H9 (cell line): ENCODE data around the gene SKAP1. TPM values are rescaled to one million over a fixed set of nuclear protein-coding genes. Genes with fewer than 3 reads are reported as not detected.
"Not testable (repeated sequence)": the region's sequence is repeated elsewhere in the genome, so short reads cannot be mapped to it uniquely, and the experiment has no call there.

Experiments
- DNase-seq: peaks from one replicate; pipeline ENCODE4 v3.0.0-alpha.2; 2017
- H2AFZ ChIP-seq: one replicate; pipeline ENCODE4 v1.6.1; 2013; ENCODE audit warnings: mild to moderate bottlenecking, low read length, control low read depth, moderate library complexity
- H2AK5ac ChIP-seq: 2 replicates; pipeline ENCODE4 v1.6.1; 2013; ENCODE audit warnings: low read length, control low read depth, mixed read lengths; ENCODE audit not compliant: insufficient read length
- H2BK120ac ChIP-seq: one replicate; pipeline ENCODE4 v1.6.1; 2013; ENCODE audit warnings: low read depth, mild to moderate bottlenecking, low read length, control low read depth, inconsistent platforms; ENCODE audit not compliant: poor library complexity, severe bottlenecking
- H2BK12ac ChIP-seq: 2 replicates; pipeline ENCODE4 v1.6.1; 2013; ENCODE audit warnings: low read length, control low read depth, mixed read lengths, low read depth; ENCODE audit not compliant: insufficient read length
- H2BK15ac ChIP-seq: 2 replicates; pipeline ENCODE4 v1.6.1; 2013; ENCODE audit warnings: low read depth, low read length, control low read depth
- H2BK20ac ChIP-seq: one replicate; pipeline ENCODE4 v1.6.1; 2013; ENCODE audit warnings: low read depth, mild to moderate bottlenecking, low read length, control low read depth, inconsistent platforms; ENCODE audit not compliant: poor library complexity, severe bottlenecking
- H2BK5ac ChIP-seq: 2 replicates; pipeline ENCODE4 v1.6.1; 2013; ENCODE audit warnings: low read length, control low read depth, mixed read lengths; ENCODE audit not compliant: insufficient read length
- H3K14ac ChIP-seq: 2 replicates; pipeline ENCODE4 v1.6.1; 2013; ENCODE audit warnings: low read length, control low read depth; ENCODE audit not compliant: insufficient read depth
- H3K18ac ChIP-seq: 2 replicates; pipeline ENCODE4 v1.6.1; 2013; ENCODE audit warnings: low read depth, mild to moderate bottlenecking, mixed read lengths, low read length, control low read depth; ENCODE audit not compliant: insufficient read length
- H3K23ac ChIP-seq: 2 replicates; pipeline ENCODE4 v1.6.1; 2013; ENCODE audit warnings: low read length, control low read depth, mixed read lengths, low read depth; ENCODE audit not compliant: insufficient read length
- H3K23me2 ChIP-seq: 2 replicates; pipeline ENCODE4 v1.6.1; 2013; ENCODE audit warnings: low read depth, mild to moderate bottlenecking, mixed read lengths, low read length, control low read depth; ENCODE audit not compliant: insufficient read length, poor library complexity, severe bottlenecking
- H3K27ac ChIP-seq: 2 replicates; pipeline ENCODE4 v1.5.1; 2013; ENCODE audit warnings: low read length, control low read depth, mixed read lengths, low read depth; ENCODE audit not compliant: insufficient read length
- H3K27me3 ChIP-seq: 2 replicates; pipeline ENCODE4 v1.6.1; 2013; ENCODE audit warnings: low read length, control low read depth, inconsistent platforms; ENCODE audit not compliant: insufficient read depth
- H3K4ac ChIP-seq: 2 replicates; pipeline ENCODE4 v1.6.1; 2013; ENCODE audit warnings: low read depth, mild to moderate bottlenecking, control low read depth, inconsistent platforms, low read length, moderate library complexity
- H3K4me1 ChIP-seq: 2 replicates; pipeline ENCODE4 v1.6.1; 2013; ENCODE audit warnings: low read length, control low read depth, inconsistent platforms; ENCODE audit not compliant: insufficient read depth
- H3K4me2 ChIP-seq: 2 replicates; pipeline ENCODE4 v1.6.1; 2013; ENCODE audit warnings: low read length, control low read depth, mixed read lengths; ENCODE audit not compliant: insufficient read length, insufficient read depth
- H3K56ac ChIP-seq: 2 replicates; pipeline ENCODE4 v1.6.1; 2013; ENCODE audit warnings: low read depth, mild to moderate bottlenecking, mixed read lengths, low read length, control low read depth; ENCODE audit not compliant: insufficient read length
- H3K79me1 ChIP-seq: 2 replicates; pipeline ENCODE4 v1.6.1; 2013; ENCODE audit warnings: low read depth, mild to moderate bottlenecking, moderate library complexity, low read length, control low read depth, inconsistent platforms; ENCODE audit not compliant: insufficient read depth, poor library complexity, severe bottlenecking
- H3K79me2 ChIP-seq: 2 replicates; pipeline ENCODE4 v1.6.1; 2013; ENCODE audit warnings: low read length, control low read depth, inconsistent platforms; ENCODE audit not compliant: insufficient read depth
- H3K9ac ChIP-seq: 2 replicates; pipeline ENCODE4 v1.6.1; 2013; ENCODE audit warnings: low read length, control low read depth, mixed read lengths; ENCODE audit not compliant: insufficient read length; ENCODE audit errors: extremely low read depth
- H3K9me3 ChIP-seq: one replicate; pipeline ENCODE4 v1.6.1; 2013; ENCODE audit warnings: low read depth, low read length, inconsistent platforms; ENCODE audit not compliant: control insufficient read depth
- H3T11ph ChIP-seq: one replicate; pipeline ENCODE4 v1.6.1; 2013; ENCODE audit warnings: mild to moderate bottlenecking, low read length, control low read depth, inconsistent platforms
- H4K20me1 ChIP-seq: one replicate; pipeline ENCODE4 v1.6.1; 2013; ENCODE audit not compliant: control insufficient read depth, insufficient read length, insufficient read depth
- H4K5ac ChIP-seq: 2 replicates; pipeline ENCODE4 v1.6.1; 2013; ENCODE audit warnings: low read depth, mild to moderate bottlenecking, mixed read lengths, low read length, control low read depth; ENCODE audit not compliant: insufficient read length
- H4K8ac ChIP-seq: replicated peaks from 2 replicates; pipeline ENCODE4 v1.6.1; 2013; ENCODE audit warnings: low read length, control low read depth, mixed read lengths, low read depth; ENCODE audit not compliant: insufficient read length
- H4K91ac ChIP-seq: 2 replicates; pipeline ENCODE4 v1.6.1; 2013; ENCODE audit warnings: low read depth, mild to moderate bottlenecking, moderate library complexity, mixed read lengths, low read length, control low read depth; ENCODE audit not compliant: insufficient read length
- H3K27ac Mint-ChIP-seq, 3 experiments: 2 replicates in 2 of 3; 3 replicates in 1 of 3; pipeline ENCODE4 v1.8.0; 2020 to 2021; ENCODE audit warnings: mixed read lengths in 3 of 3, mild to moderate bottlenecking in 1 of 3, moderate library complexity in 1 of 3
- H3K27me3 Mint-ChIP-seq: 2 replicates; pipeline ENCODE4 v1.8.0; 2021; ENCODE audit warnings: low read depth, mild to moderate bottlenecking, moderate library complexity, mixed read lengths
- H3K36me3 Mint-ChIP-seq, 3 experiments: 2 replicates in 2 of 3; 3 replicates in 1 of 3; pipeline ENCODE4 v1.8.0; 2020 to 2021; ENCODE audit warnings: low read depth in 3 of 3, mixed read lengths in 3 of 3; ENCODE audit not compliant: insufficient read depth in 1 of 3
- H3K4me1 Mint-ChIP-seq, 2 experiments: 2 replicates each; pipeline ENCODE4 v1.8.0; 2020; ENCODE audit warnings: mixed read lengths in 2 of 2
- H3K4me3 Mint-ChIP-seq, 2 experiments: 2 replicates in 1 of 2; 3 replicates in 1 of 2; pipeline ENCODE4 v1.8.0; 2020 to 2021; ENCODE audit warnings: mild to moderate bottlenecking in 2 of 2, mixed read lengths in 2 of 2, moderate library complexity in 1 of 2
- H3K9me3 Mint-ChIP-seq, 2 experiments: 2 replicates in 1 of 2; 3 replicates in 1 of 2; pipeline ENCODE4 v1.8.0; 2020; ENCODE audit warnings: mild to moderate bottlenecking in 2 of 2, mixed read lengths in 2 of 2, moderate library complexity in 1 of 2
- WGBS: extraction: QIAGEN DNeasy Blood & Tissue Kit; methylation state at CpG from one replicate; pipeline ENCODE4 v1.1.7; 2013; ENCODE audit warnings: missing lambda C conversion rate, low lambda C conversion rate, mixed read lengths; ENCODE audit not compliant: insufficient read length; ENCODE audit errors: extremely low coverage; 5-methylcytosine and 5-hydroxymethylcytosine counted together
- total RNA-seq: library from RNA; stranded (reverse); gene quantifications from 2 replicates; pipeline ENCODE4 v1.2.1, GENCODE V29; 2021
- TF ChIP-seq, protein P1 (sequence below): fragments of 200-600 bp; sonication (generic); conservative IDR thresholded peaks from 3 replicates; pipeline ENCODE4 v1.8.0; 2021; ENCODE audit warnings: antibody characterized with exemption, mild to moderate bottlenecking

The SKAP1 gene
- total RNA-seq, 1 experiment from 2014 or later: not detected

GRCh38 chr17:48373130-48373830 is 56.7 kb downstream of the SKAP1 start:
- Mint-ChIP-seq H3K36me3 (no peaks in the 10 kb centered on the region), H3K4me1 (no peaks in the 10 kb centered on the region), H3K27ac (no peak overlapping the region), H3K9me3 (no peaks in the 10 kb centered on the region), H3K4me3 (no peak overlapping the region), H3K27me3 (peaks cover 32% of the 10 kb centered on the region)
- Histone ChIP-seq H2AK5ac (no peak overlapping the region), H3T11ph (no peak overlapping the region), H4K5ac (no peak overlapping the region), H3K14ac (no peak overlapping the region), H3K18ac (no peak overlapping the region), H2BK15ac (no peak overlapping the region), H3K79me2 (no peaks in the 10 kb centered on the region), H3K4me2 (no peak overlapping the region), H3K23ac (no peak overlapping the region), H3K4ac (no peak overlapping the region), H3K27ac (no peak overlapping the region), H3K56ac (no peak overlapping the region), H3K27me3 (no peaks in the 10 kb centered on the region), H2AFZ (no peak overlapping the region), H4K20me1 (no peaks in the 10 kb centered on the region), H2BK5ac (no peak overlapping the region), H3K9ac (no peak overlapping the region), H2BK120ac (no peak overlapping the region), H2BK20ac (no peak overlapping the region), H3K79me1 (no peaks in the 10 kb centered on the region), H4K91ac (no peak overlapping the region), H4K8ac (no peak overlapping the region), H3K23me2 (no peaks in the 10 kb centered on the region), H3K9me3 (no peaks in the 10 kb centered on the region), H2BK12ac (no peak overlapping the region), H3K4me1 (no peaks in the 10 kb centered on the region)
- DNase-seq: no peak
- TF ChIP-seq, protein P1, sequence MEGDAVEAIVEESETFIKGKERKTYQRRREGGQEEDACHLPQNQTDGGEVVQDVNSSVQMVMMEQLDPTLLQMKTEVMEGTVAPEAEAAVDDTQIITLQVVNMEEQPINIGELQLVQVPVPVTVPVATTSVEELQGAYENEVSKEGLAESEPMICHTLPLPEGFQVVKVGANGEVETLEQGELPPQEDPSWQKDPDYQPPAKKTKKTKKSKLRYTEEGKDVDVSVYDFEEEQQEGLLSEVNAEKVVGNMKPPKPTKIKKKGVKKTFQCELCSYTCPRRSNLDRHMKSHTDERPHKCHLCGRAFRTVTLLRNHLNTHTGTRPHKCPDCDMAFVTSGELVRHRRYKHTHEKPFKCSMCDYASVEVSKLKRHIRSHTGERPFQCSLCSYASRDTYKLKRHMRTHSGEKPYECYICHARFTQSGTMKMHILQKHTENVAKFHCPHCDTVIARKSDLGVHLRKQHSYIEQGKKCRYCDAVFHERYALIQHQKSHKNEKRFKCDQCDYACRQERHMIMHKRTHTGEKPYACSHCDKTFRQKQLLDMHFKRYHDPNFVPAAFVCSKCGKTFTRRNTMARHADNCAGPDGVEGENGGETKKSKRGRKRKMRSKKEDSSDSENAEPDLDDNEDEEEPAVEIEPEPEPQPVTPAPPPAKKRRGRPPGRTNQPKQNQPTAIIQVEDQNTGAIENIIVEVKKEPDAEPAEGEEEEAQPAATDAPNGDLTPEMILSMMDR: no peak
- WGBS: no CpG with 5 or more reads among the region's 2 CpGs

DNA sequence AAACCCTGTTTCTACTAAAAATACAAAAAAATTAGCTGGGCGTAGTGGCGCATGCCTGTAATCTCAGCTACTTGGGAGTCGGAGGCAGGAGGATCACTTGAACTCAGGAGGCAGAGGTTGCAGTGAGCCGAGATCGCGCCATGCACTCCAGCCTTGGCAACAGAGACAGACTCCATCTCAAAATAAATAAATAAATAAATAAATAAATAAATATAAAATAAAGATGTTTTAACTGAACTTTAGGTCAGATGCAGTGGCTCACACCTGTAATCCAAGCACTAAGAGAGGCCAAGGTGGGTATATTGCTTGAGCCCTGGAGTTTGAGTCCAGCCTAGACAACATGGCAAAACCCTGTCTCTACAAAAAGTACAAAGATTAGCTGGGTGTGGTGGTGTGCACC is 61.0 kb downstream of the SKAP1 start:
- H2AK5ac ChIP-seq, H3K9ac ChIP-seq, H2BK15ac ChIP-seq, H2BK12ac ChIP-seq, H3K14ac ChIP-seq, H3K9me3 ChIP-seq, H3K79me1 ChIP-seq, DNase-seq, H4K8ac ChIP-seq, H3K23ac ChIP-seq, H3K4me3 Mint-ChIP-seq, H4K5ac ChIP-seq, H3K36me3 Mint-ChIP-seq, H3K18ac ChIP-seq, H3K27me3 ChIP-seq, H2BK5ac ChIP-seq, H2BK120ac ChIP-seq, H3K4me1 ChIP-seq, H3K9me3 Mint-ChIP-seq, H2BK20ac ChIP-seq, H3K23me2 ChIP-seq, H4K20me1 ChIP-seq, H3K4me1 Mint-ChIP-seq, H3K4ac ChIP-seq, H3T11ph ChIP-seq, H3K79me2 ChIP-seq, H3K27ac Mint-ChIP-seq, H3K56ac ChIP-seq, H3K27ac ChIP-seq, H2AFZ ChIP-seq, H4K91ac ChIP-seq, H3K4me2 ChIP-seq: not testable (repeated sequence)
- WGBS: no CpG with 5 or more reads among the region's 6 CpGs
- peaks cover 59% of the 10 kb centered on the region for H3K27me3 Mint-ChIP-seq
